ENCODE results near the gene TIAL1.
"Not testable (repeated sequence)": the region's sequence is repeated elsewhere in the genome, so short reads cannot be mapped to it uniquely, and the experiment has no call there.

TIAL1 gene

GRCh38 chr10:119539359-119539825, 57.4 kb downstream of the TIAL1 start:
- no peak for TF ChIP-seq JUND (IDR thresholded peaks at IDR 0.05; ENCODE audit: low read depth)
- in situ Hi-C loops (cut with HindIII; ENCODE audit: low pct_unique_long_range_greater_than_20kb, low sequenced_read_pairs) = no loop called here
- peak in 1 of 2 experiments; percentile 16 for DNase-seq (ENCODE audit: low read depth in 1 of 2, low spot score in 1 of 2)

DNA sequence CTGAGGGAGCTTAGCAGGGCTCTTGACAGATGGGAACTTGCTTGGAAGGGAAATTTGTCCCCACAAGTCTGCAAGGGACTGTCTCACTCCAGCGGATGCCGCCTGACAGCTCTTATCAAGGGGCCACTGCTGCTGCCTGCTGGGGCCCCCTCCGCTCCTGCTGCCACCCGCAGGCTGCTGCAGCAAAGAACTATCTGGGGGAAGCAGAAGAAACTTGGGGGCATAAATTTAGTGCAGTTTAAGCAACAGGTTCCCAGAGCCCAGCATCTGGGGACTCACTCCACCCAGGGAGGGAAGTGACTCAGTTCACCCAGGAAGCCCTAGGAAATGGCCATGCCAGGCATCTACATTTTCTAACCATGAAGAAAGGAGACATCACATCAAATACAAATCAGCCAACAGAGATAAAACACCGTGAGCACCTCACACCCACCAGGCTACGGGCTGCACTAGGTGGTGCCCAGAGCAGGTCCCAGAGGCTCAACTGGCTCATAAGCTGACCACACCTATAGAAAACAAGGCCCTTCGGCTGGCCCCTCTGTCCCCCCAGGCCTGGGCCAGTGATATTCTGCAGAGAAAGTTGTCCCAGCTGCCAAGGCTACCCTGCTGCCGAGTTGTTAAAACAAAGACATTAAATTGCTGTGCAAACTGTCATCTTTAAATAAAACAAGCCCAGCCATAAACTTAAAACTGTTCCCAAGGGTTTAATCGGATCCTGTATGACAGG, 58.0 kb downstream of the TIAL1 start:
- TF ChIP-seq JUND (IDR thresholded peaks at IDR 0.05; ENCODE audit: low read depth) = no peak
- in situ Hi-C loops (cut with HindIII; ENCODE audit: low pct_unique_long_range_greater_than_20kb, low sequenced_read_pairs) = no loop called here
- no peak for DNase-seq (ENCODE audit: low read depth in 1 of 2, low spot score in 1 of 2)

- in situ Hi-C loops (cut with HindIII; ENCODE audit: low pct_unique_long_range_greater_than_20kb, low sequenced_read_pairs) = no loop called here
- TF ChIP-seq JUND (IDR thresholded peaks at IDR 0.05; ENCODE audit: low read depth) = no peak
- no peak for DNase-seq (ENCODE audit: low read depth in 1 of 2, low spot score in 1 of 2)
Measured at GRCh38 chr10:119537953-119538630, 58.7 kb downstream of the TIAL1 start.

GRCh38 chr10:119536508-119537025, 60.2 kb downstream of the TIAL1 start:
- no peak for DNase-seq (ENCODE audit: low read depth in 1 of 2, low spot score in 1 of 2)
- no peak for TF ChIP-seq JUND (IDR thresholded peaks at IDR 0.05; ENCODE audit: low read depth)
- in situ Hi-C loops (cut with HindIII; ENCODE audit: low pct_unique_long_range_greater_than_20kb, low sequenced_read_pairs) = no loop called here

DNA sequence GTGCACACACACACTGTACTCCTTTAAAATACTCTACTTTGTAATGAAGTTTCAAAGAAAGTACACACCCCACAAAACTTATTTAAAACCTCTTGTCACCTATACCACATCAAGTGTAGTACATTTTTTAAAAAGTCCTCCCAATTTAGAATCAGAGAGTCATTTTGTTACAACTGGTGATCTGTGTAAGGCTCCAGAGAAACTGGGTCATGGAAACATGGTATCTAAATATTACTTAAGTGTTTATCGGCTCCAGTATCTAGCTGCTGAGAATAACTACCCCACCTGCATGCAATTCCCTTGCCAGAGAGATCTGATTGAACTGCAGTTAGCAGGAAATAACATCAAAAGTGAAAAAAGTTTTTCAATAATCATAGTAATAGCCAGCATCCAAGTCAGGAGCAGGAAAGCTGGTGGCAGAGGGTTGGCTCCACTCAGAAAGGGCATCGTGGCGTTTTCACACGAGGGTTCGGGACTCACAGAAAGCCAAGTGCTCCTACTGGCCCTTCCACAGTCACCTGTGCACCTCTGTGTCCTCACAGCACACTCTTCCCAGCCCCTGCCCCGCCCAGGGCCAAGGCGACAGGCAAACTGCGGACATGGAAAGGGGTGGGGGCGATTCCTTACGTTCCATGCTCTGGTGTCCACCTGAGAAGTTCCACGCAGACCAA, 60.8 kb downstream of the TIAL1 start:
- in situ Hi-C loops (cut with HindIII; ENCODE audit: low pct_unique_long_range_greater_than_20kb, low sequenced_read_pairs) = no loop called here
- no peak for DNase-seq (ENCODE audit: low read depth in 1 of 2, low spot score in 1 of 2)
- TF ChIP-seq JUND (IDR thresholded peaks at IDR 0.05; ENCODE audit: low read depth) = no peak

- in situ Hi-C loops (cut with HindIII; ENCODE audit: low pct_unique_long_range_greater_than_20kb, low sequenced_read_pairs) = no loop called here
- TF ChIP-seq JUND (IDR thresholded peaks at IDR 0.05; ENCODE audit: low read depth) = no peak
- no peak for DNase-seq (ENCODE audit: low read depth in 1 of 2, low spot score in 1 of 2)
Measured at GRCh38 chr10:119535305-119535704, 61.5 kb downstream of the TIAL1 start.

DNA sequence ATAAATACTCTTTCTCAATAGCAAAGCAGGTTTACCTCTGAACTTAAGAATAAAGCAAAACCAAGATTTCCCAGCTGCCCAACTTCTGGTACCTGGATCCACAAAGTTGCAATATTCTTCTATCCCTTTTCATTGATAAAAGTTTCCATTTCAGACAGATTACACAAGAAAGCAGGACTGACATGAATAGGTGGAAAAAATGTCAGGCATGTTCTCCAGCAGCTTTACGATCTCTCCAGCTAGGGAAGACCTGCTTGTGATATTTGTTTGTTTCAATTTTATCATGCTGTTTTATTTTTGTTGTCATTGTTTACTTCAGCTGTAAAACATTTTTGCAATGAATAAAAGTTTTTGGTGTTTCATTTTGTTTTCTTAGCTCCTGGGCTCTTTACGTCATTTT, 63.3 kb downstream of the TIAL1 start:
- no peak for TF ChIP-seq JUND (IDR thresholded peaks at IDR 0.05; ENCODE audit: low read depth)
- in situ Hi-C loops (cut with HindIII; ENCODE audit: low pct_unique_long_range_greater_than_20kb, low sequenced_read_pairs) = no loop called here
- no peak for DNase-seq (ENCODE audit: low read depth in 1 of 2, low spot score in 1 of 2)

DNA sequence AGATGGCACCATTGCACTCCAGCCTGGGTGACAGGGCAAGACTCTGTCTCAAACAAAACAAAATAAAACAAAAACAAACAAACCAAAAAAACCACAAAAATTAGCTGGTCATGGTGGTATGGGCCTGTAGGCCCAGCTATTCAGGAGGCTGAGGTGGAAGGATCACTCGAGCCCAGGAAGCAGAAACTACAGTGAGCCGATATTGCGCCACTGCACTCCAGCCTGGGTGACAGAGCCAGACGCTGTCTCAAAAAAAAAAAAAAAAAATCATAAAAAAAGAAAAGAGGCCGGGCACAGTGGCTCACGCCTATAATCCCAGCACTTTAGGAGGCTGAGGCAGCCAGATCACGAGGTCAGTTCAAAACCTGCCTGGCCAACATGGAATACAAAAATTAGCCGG, 64.0 kb downstream of the TIAL1 start:
- in situ Hi-C loops (cut with HindIII; ENCODE audit: low pct_unique_long_range_greater_than_20kb, low sequenced_read_pairs); DNase-seq (ENCODE audit: low read depth in 1 of 2, low spot score in 1 of 2): not testable (repeated sequence)

DNA sequence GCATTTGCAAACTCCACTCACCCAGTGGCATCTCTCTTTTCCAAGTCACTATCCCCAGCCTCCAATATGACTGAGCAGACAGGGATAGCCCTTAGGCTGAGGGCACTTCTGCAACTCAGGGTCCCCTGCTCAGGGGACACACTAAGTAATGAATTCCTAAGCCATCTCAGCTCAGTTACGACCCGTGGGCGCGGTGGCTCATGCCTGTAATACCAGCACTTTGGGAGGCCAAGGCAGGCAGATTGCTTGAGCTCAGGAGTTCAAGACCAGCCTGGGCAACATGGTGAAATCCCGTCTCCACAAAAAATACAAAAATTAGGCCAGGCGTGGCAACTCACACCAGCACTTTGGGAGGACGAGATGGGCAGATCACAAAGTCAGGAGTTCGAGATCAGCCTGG, 64.5 kb downstream of the TIAL1 start:
- in situ Hi-C loops (cut with HindIII; ENCODE audit: low pct_unique_long_range_greater_than_20kb, low sequenced_read_pairs); DNase-seq (ENCODE audit: low read depth in 1 of 2, low spot score in 1 of 2): not testable (repeated sequence)

DNA sequence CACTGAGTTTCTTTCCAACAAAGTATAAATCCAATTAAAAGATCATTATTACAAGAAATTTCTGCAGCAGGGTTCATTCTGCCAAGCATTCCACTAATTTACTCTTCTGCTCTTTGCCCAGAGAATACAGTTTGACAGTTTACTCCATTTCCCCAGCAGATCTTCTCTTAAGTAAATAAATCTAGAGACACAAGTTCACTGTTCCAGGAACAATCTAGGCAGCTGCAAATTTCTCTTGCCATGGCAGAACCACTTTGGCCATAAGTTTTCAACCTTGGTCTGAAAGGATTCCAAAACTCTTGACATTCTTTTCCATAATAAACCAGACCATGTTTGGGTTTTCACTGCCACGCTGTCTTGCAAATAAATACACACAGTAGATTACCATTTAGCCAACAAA, 65.7 kb downstream of the TIAL1 start:
- no peak for TF ChIP-seq JUND (IDR thresholded peaks at IDR 0.05; ENCODE audit: low read depth)
- in situ Hi-C loops (cut with HindIII; ENCODE audit: low pct_unique_long_range_greater_than_20kb, low sequenced_read_pairs) = no loop called here
- no peak for DNase-seq (ENCODE audit: low read depth in 1 of 2, low spot score in 1 of 2)

DNA sequence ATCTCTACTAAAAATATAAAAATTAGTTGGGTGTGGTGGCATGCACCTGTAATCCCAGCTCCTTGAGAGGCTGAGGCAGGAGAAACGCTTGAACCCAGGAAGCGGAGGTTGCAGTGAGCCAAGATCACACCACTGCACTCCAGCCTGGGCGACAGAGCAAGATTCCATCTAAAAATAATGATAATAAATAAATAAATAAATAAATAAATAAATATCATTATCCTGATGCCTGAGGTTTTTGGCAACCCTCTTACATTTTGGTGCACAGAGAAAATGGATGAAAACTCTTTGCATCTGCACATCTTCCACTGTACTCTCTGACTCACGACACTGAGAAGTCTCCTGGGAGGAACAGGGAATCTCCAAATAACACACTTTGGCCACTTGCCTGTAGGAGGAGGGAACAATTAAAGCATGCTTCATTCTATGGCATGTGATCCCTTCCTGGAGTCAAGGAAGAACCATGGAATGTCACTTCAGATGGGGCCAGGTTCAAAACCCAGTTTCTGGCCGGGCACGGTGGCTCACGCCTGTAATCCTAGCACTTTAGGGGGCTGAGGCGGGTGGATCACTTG, 68.0 kb downstream of the TIAL1 start:
- DNase-seq (ENCODE audit: low read depth in 1 of 2, low spot score in 1 of 2); in situ Hi-C loops (cut with HindIII; ENCODE audit: low pct_unique_long_range_greater_than_20kb, low sequenced_read_pairs): not testable (repeated sequence)

- TF ChIP-seq JUND (IDR thresholded peaks at IDR 0.05; ENCODE audit: low read depth) = no peak
- no peak for DNase-seq (ENCODE audit: low read depth in 1 of 2, low spot score in 1 of 2)
- in situ Hi-C loops (cut with HindIII; ENCODE audit: low pct_unique_long_range_greater_than_20kb, low sequenced_read_pairs) = no loop called here
Measured at GRCh38 chr10:119526621-119527592, 69.9 kb downstream of the TIAL1 start.
